Lung (tissue), 16 donors: ENCODE measurements around the gene HRG. TPM values are rescaled to one million over a fixed set of nuclear protein-coding genes. Genes with fewer than 3 reads are reported as not detected.

ENCODE experiments used
- ATAC-seq: fragments of 200-7000 bp; cut with Tn5 transposase; one replicate; pipeline ENCODE4 v1.9.1; 2020; ENCODE audit warnings: moderate number of reproducible peaks; ENCODE audit not compliant: insufficient read depth, low FRiP score
- DNase-seq, 3 donors: peaks; one replicate each; pipeline ENCODE4 v3.0.0-alpha.2; 2013 to 2017
- H3K27ac ChIP-seq, 2 donors: one replicate each; pipeline ENCODE4 v1.5.1; 2013; ENCODE audit warnings: mild to moderate bottlenecking in 2 of 2, moderate library complexity in 2 of 2, control low read depth in 1 of 2, inconsistent platforms in 1 of 2, low read depth in 1 of 2, low read length in 1 of 2
- H3K27me3 ChIP-seq, 3 donors: one replicate each; pipeline ENCODE4 v1.5.1; 2013; ENCODE audit warnings: low read length in 2 of 3; ENCODE audit not compliant: control insufficient read depth in 3 of 3, insufficient read depth in 3 of 3
- H3K36me3 ChIP-seq, 4 donors: one replicate each; pipeline ENCODE4 v1.5.1; 2013; ENCODE audit warnings: low read length in 4 of 4, mild to moderate bottlenecking in 1 of 4, moderate library complexity in 1 of 4; ENCODE audit not compliant: control insufficient read depth in 4 of 4, insufficient read depth in 4 of 4
- H3K4me1 ChIP-seq, 5 donors: one replicate each; pipeline ENCODE4 v1.5.1; 2013; ENCODE audit warnings: low read length in 5 of 5, mild to moderate bottlenecking in 2 of 5, moderate library complexity in 1 of 5; ENCODE audit not compliant: control insufficient read depth in 5 of 5, insufficient read depth in 5 of 5
- H3K4me3 ChIP-seq: one replicate; pipeline ENCODE4 v1.5.1; 2013; ENCODE audit warnings: mild to moderate bottlenecking, control low read depth, moderate library complexity
- H3K9ac ChIP-seq, 2 donors: one replicate each; pipeline ENCODE4 v1.5.1; 2013; ENCODE audit warnings: low read length in 2 of 2, control low read depth in 1 of 2; ENCODE audit not compliant: insufficient read depth in 1 of 2
- H3K9me3 ChIP-seq, 4 donors: one replicate each; pipeline ENCODE4 v1.5.1; 2013; ENCODE audit warnings: low read length in 3 of 4, mild to moderate bottlenecking in 1 of 4, moderate library complexity in 1 of 4; ENCODE audit not compliant: control insufficient read depth in 4 of 4, insufficient read depth in 3 of 4
- CTCF ChIP-seq: IDR thresholded peaks from 2 replicates; pipeline ENCODE4 v1.5.1; 2012; ENCODE audit warnings: mild to moderate bottlenecking; ENCODE audit errors: control extremely low read depth, extremely low read depth
- WGBS, 2 donors: extraction: QIAGEN DNeasy Blood & Tissue Kit; methylation state at CpG; one replicate each; pipeline ENCODE4 v1.1.7; 2013; 5-methylcytosine and 5-hydroxymethylcytosine counted together
- long read RNA-seq, 5 donors: transcript quantifications; one replicate each; lab custom pipeline, GENCODE V29; 2026
- polyA plus RNA-seq, 2 donors: library from polyadenylated mRNA; stranded (reverse); fragments of 200-250 nt; gene quantifications; one replicate each; pipeline ENCODE4 v1.2.1, GENCODE V29; 2013
- total RNA-seq, 2 donors: library from RNA; depleted of rRNA in 1 of 2; stranded (reverse); fragments of >200 nt in 1 of 2; gene quantifications; one replicate each; pipeline ENCODE4 v1.2.1, GENCODE V29; 2014 to 2021
- donor health status: control.
- donor health status: control.
- donor health status: Bipolar disorder and iron deficiency.
- donor health status: healthy.
- donor health status: DM: yes; HTN: yes; CAD: no.

The HRG gene, protein sequence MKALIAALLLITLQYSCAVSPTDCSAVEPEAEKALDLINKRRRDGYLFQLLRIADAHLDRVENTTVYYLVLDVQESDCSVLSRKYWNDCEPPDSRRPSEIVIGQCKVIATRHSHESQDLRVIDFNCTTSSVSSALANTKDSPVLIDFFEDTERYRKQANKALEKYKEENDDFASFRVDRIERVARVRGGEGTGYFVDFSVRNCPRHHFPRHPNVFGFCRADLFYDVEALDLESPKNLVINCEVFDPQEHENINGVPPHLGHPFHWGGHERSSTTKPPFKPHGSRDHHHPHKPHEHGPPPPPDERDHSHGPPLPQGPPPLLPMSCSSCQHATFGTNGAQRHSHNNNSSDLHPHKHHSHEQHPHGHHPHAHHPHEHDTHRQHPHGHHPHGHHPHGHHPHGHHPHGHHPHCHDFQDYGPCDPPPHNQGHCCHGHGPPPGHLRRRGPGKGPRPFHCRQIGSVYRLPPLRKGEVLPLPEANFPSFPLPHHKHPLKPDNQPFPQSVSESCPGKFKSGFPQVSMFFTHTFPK
- total RNA-seq (under 1 TPM in 1 of 2 donors, not detected in 1; 0.15 TPM), polyA plus RNA-seq (not detected)
- long read RNA-seq, donor 1: 0 reads
- long read RNA-seq, donor 2: 0 reads
- long read RNA-seq, donor 3: 0 reads
- long read RNA-seq, donor 4: 0 reads
- long read RNA-seq, donor 5: 0 reads

DNA sequence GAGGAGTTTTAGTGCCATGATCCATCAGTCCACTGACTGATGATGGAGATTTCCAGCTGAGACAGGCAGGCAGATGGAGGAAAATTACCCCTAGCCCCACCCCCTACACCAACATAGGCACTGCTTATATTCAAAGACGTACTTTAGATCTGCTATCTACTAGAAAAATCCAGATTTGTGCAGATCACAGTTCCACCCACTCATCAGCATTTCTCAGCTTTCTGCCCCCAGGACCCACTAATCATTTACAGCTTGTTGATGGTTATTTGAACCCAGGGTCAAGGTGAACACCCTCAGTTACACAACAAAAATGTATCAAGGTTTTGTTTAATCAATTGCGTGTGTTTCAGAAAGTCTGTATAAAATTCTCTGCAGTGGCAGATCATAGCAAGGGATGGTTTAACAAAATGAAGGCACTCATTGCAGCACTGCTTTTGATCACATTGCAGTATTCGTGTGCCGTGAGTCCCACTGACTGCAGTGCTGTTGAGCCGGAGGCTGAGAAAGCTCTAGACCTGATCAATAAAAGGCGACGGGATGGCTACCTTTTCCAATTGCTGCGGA lies at the start of gene HRG:
Gene HRG (plus strand): TSS at position 390 of the 564 bp plus-strand sequence. CDS start 18 bp downstream, at position 408.
- no peaks in the 10 kb centered on the region for H3K9me3 ChIP-seq
- no peak within 1 kb of the TSS for H3K4me3 ChIP-seq
- H3K27me3 ChIP-seq: peaks cover 2 to 4% (median 3%) of the 10 kb centered on the region in 3 donors
- no peak for TF ChIP-seq CTCF
- no peak within 1 kb of the TSS for H3K27ac ChIP-seq
- DNase-seq: no peak
- H3K4me1 ChIP-seq: no peaks in the 10 kb centered on the region
- H3K9ac ChIP-seq: no peak within 1 kb of the TSS
- ATAC-seq: no peak
- no peaks in the 10 kb centered on the region for H3K36me3 ChIP-seq
- 87 to 89% methylated on average over 8 of the region's 8 CpGs for WGBS, 2 donors

GRCh38 chr3:186616299-186616617 lies 49.6 kb upstream of the HRG start:
- Histone ChIP-seq H3K9me3 (no peaks in the 10 kb centered on the region), H3K27ac (no peak overlapping the region), H3K27me3 (peaks cover 0 to 4% (median 0%) of the 10 kb centered on the region in 3 donors), H3K9ac (no peak overlapping the region), H3K36me3 (no peaks in the 10 kb centered on the region), H3K4me1 (no peaks in the 10 kb centered on the region), H3K4me3 (no peak overlapping the region)
- no peak for TF ChIP-seq CTCF
- WGBS, 2 donors: 86 to 87% methylated on average over 8 of the region's 8 CpGs
- ATAC-seq (no peak), DNase-seq (no peak)

DNA sequence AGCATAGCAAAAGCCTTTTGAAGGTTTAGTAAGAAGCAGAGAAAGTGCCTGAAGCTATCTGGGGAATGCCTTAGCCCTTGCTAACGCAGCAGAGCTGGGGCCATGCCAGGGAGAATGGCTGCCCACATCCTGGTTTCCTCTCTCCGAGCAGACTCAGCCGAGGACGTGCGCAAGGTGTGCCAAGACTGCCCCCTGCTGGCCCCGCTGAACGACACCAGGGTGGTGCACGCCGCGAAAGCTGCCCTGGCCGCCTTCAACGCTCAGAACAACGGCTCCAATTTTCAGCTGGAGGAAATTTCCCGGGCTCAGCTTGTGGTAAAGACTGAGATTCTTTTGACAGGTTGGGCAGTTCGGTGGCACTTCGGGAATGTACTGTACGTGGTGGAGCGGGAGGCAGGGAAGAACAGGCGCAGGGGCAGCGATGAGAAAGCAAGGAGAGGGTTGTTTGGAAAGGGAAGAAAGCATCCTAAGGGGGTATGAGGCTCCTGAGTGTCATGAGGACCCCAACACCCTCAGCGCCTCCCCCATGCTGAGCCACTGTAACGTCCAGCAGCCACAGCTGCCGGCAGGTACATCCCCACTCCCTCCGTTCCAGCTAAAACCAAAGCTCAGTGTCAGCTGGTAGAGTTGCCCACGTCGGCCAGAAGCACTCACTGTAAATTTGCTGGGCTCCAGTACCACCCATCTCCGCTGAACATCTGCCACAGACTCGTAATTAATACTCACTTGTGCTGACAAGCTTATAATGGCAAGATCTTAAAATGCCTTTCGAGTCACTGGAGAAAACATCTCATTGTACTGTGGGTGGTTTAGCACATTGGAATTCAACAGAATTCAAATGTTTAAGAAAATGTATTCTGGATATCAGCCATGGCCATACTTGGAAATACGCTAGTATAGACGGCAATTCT lies 48.5 kb upstream of the HRG start:
- TF ChIP-seq CTCF: peak; percentile 93
- Histone ChIP-seq H3K4me1 (no peaks in the 10 kb centered on the region), H3K9ac (no peak overlapping the region), H3K36me3 (no peaks in the 10 kb centered on the region), H3K4me3 (no peak overlapping the region), H3K27me3 (peaks cover 0 to 4% (median 0%) of the 10 kb centered on the region in 3 donors), H3K27ac (peak overlapping the region in 1 of 2 donors; percentile 22), H3K9me3 (peaks cover 0 to under 1% (median 0%) of the 10 kb centered on the region in 4 donors)
- DNase-seq (peak; percentile 72 to 85 (median 73)), ATAC-seq (peak; percentile 94)
- WGBS, 2 donors: 19 to 22% methylated on average over 31 of the region's 31 CpGs
